Measurements from ENCODE around the gene PRDM16.

Gene PRDM16

GRCh38 chr1:3082051-3082450 is 13.0 kb downstream of the PRDM16 start:
- ATAC-seq (ENCODE audit: insufficient read depth, low read depth) (no peak), DNase-seq (no peak)
- no peaks in the 10 kb centered on the region for H3K9me3 ChIP-seq (ENCODE audit: insufficient read depth, low read length, severe bottlenecking)
- H3K79me2 ChIP-seq (ENCODE audit: insufficient read depth, low read length): no peaks in the 10 kb centered on the region
- no peak overlapping the region for H3K4me3 ChIP-seq (ENCODE audit: low read depth in 1 of 2, low read length in 2 of 2)
- H3K9ac ChIP-seq (ENCODE audit: low read depth, low read length): no peak overlapping the region
- no peak overlapping the region for H3K27ac ChIP-seq (ENCODE audit: low read length)
- no peaks in the 10 kb centered on the region for H3K27me3 ChIP-seq (ENCODE audit: insufficient read depth, low read length, poor library complexity)
- H3K36me3 ChIP-seq (ENCODE audit: insufficient read depth, low read length): no peaks in the 10 kb centered on the region
- TF ChIP-seq CTCF (IDR thresholded peaks at IDR 0.05; ENCODE audit: borderline replicate concordance, extremely low read depth, low read length, poor library complexity, severe bottlenecking): no peak
- no peak for TF ChIP-seq EZH2 (IDR thresholded peaks at IDR 0.05; ENCODE audit: borderline replicate concordance, low read depth, low read length, severe bottlenecking)
- H3K4me1 ChIP-seq (ENCODE audit: insufficient read depth, low read length): no peaks in the 10 kb centered on the region
- H2AFZ ChIP-seq (ENCODE audit: low read depth, low read length): no peak overlapping the region
- H3K4me2 ChIP-seq (ENCODE audit: insufficient read depth, low read length): no peak overlapping the region
- no peaks in the 10 kb centered on the region; the same call in 1 of the 2 replicates for H4K20me1 ChIP-seq (ENCODE audit: insufficient read depth, low read length)

- no peaks in the 10 kb centered on the region for H3K27me3 ChIP-seq (ENCODE audit: insufficient read depth, low read length, poor library complexity)
Observed at GRCh38 chr1:3082571-3083516, 13.8 kb downstream of the PRDM16 start.

GRCh38 chr1:3084154-3084553 is 15.2 kb downstream of the PRDM16 start:
- Histone ChIP-seq H3K4me3 (ENCODE audit: low read depth in 1 of 2, low read length in 2 of 2) (no peak overlapping the region), H3K36me3 (ENCODE audit: insufficient read depth, low read length) (no peaks in the 10 kb centered on the region), H3K79me2 (ENCODE audit: insufficient read depth, low read length) (no peaks in the 10 kb centered on the region), H3K4me2 (ENCODE audit: insufficient read depth, low read length) (no peak overlapping the region), H3K27me3 (ENCODE audit: insufficient read depth, low read length, poor library complexity) (no peaks in the 10 kb centered on the region), H3K9me3 (ENCODE audit: insufficient read depth, low read length, severe bottlenecking) (no peaks in the 10 kb centered on the region), H4K20me1 (ENCODE audit: insufficient read depth, low read length) (no peaks in the 10 kb centered on the region; the same call in 1 of the 2 replicates), H3K4me1 (ENCODE audit: insufficient read depth, low read length) (no peaks in the 10 kb centered on the region), H3K27ac (ENCODE audit: low read length) (no peak overlapping the region), H3K9ac (ENCODE audit: low read depth, low read length) (no peak overlapping the region), H2AFZ (ENCODE audit: low read depth, low read length) (no peak overlapping the region)
- TF ChIP-seq CTCF (IDR thresholded peaks at IDR 0.05; ENCODE audit: borderline replicate concordance, extremely low read depth, low read length, poor library complexity, severe bottlenecking): no peak
- TF ChIP-seq EZH2 (IDR thresholded peaks at IDR 0.05; ENCODE audit: borderline replicate concordance, low read depth, low read length, severe bottlenecking): no peak
- ATAC-seq (ENCODE audit: insufficient read depth, low read depth) (no peak), DNase-seq (no peak)

More at GRCh38 chr1:3082571-3083516, 13.8 kb downstream of the PRDM16 start:
- no peak for DNase-seq
- Histone ChIP-seq H2AFZ (ENCODE audit: low read depth, low read length) (no peak overlapping the region), H3K4me2 (ENCODE audit: insufficient read depth, low read length) (no peak overlapping the region), H3K79me2 (ENCODE audit: insufficient read depth, low read length) (no peaks in the 10 kb centered on the region), H3K9me3 (ENCODE audit: insufficient read depth, low read length, severe bottlenecking) (no peaks in the 10 kb centered on the region), H3K4me1 (ENCODE audit: insufficient read depth, low read length) (no peaks in the 10 kb centered on the region), H3K36me3 (ENCODE audit: insufficient read depth, low read length) (no peaks in the 10 kb centered on the region), H4K20me1 (ENCODE audit: insufficient read depth, low read length) (no peaks in the 10 kb centered on the region; the same call in 1 of the 2 replicates), H3K27ac (ENCODE audit: low read length) (no peak overlapping the region), H3K9ac (ENCODE audit: low read depth, low read length) (no peak overlapping the region), H3K4me3 (ENCODE audit: low read depth in 1 of 2, low read length in 2 of 2) (no peak overlapping the region)
- no peak for ATAC-seq (ENCODE audit: insufficient read depth, low read depth)
- TF ChIP-seq CTCF (IDR thresholded peaks at IDR 0.05; ENCODE audit: borderline replicate concordance, extremely low read depth, low read length, poor library complexity, severe bottlenecking) (no peak), EZH2 (IDR thresholded peaks at IDR 0.05; ENCODE audit: borderline replicate concordance, low read depth, low read length, severe bottlenecking) (no peak)
